NCI-H128 (cell line): ENCODE data around the gene ITPKC.
A peak's percentile ranks its signal among the peaks of the same experiment; 100 is the strongest.

Source experiments
- DNase-seq: peaks from one replicate; lab custom pipeline; 2025; ENCODE audit not compliant: unreplicated experiment; lab: John Stamatoyannopoulos, UW

Gene ITPKC

GRCh38 chr19:40739030-40739839, 22.3 kb downstream of the ITPKC start:
- no peak for DNase-seq

DNA sequence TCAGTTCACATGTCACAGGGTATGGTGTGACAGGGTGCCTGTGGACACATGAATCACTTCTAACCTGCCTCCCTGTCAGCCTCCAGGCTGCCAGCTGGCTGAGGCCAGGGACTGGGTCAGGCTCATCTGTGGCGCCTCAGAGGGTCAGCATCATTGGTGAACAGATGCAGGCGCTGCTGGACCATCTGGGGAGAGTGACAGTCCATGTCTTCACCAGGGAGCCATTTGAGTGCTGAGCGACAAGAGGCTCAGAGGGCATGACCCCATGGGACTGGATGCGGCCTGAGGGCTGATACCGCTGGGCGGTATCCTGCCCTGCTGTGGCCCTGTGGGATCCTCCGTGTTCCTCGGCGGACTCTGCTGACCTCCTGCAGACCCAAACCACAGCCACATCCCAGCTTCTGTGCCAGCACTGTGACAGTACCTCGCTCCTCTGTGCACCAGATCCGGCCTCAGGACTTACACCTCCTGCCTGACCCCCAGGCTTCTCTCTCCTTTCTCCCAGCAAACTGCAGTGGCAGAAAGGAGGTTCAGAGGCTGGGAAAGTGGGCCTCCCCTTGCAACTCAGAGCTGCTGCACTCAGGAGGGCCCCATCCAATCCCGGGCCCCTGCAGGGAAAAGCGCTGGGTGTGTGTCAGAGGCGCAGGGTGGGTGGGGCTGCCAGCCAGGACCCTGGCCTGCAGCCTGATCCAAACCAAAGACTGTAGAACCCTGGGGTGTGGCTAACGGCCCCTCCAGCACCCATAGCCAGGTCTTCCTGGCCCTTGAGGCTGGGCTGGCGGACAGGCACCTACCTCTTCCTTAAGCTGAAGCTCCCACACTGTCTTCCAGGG, 23.2 kb downstream of the ITPKC start:
- DNase-seq, result no peak

DNA sequence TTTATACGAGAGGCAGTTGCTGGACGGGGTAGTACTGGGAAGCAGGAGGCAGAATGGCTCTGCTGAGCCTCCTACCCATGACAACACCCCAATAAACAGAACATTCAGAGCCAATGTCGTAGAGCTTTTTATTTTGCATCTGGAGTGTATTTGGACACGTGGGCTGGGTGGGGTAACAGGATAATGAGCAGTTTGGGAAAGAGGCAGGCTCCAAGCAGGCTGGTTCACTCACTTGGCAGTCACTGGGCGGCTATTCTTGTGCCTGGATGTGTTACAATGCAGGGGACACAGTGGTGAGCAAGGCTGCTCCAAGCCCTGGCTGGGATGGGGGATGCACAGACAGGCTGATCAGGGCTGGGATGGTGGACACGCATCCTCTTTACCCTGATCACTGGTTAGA, 23.8 kb downstream of the ITPKC start:
- DNase-seq, result no peak

- DNase-seq, result no peak
These were observed 24.8 kb downstream of the ITPKC start for GRCh38 chr19:40741527-40742390.

DNA sequence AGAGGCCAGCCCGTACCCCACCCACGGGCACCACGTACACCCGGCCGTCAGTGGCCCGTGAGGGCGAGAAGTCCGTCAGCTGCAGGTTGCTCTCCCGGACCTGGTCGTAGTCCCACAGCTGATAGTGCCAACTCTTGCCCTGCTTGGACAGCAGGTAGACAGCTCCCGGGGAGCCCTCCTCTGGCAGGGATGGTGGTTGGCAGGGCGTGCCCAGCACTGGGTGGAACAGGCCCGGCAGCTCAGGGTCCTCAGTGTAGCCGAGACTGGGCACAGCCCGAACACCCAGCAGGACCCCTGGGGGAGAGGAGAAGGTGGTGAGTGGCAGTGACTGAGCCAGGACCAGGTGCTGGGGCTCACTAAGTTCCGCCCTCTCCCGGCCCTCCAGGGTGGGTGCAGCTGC, 25.6 kb downstream of the ITPKC start:
- no peak for DNase-seq

DNA sequence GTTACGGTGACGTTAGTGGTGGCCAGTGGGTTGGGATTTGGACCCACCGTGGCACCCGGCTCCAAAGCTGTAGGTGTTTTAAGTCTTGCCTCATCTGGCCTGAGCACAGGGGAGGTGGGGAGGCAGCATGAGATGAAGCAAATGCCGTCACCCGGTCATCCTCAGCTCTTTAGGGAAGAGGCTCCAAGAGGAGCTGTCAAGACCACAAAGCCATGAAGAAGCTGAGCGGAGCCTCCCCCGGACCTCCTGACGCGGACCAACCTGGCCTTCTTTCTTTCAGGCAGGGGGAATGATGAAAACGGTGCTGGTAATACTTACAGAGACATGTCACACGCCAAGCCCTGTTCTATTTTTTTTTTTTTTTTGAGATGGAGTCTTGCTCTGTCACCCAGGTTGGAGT, 26.0 kb downstream of the ITPKC start:
- no peak for DNase-seq

DNA sequence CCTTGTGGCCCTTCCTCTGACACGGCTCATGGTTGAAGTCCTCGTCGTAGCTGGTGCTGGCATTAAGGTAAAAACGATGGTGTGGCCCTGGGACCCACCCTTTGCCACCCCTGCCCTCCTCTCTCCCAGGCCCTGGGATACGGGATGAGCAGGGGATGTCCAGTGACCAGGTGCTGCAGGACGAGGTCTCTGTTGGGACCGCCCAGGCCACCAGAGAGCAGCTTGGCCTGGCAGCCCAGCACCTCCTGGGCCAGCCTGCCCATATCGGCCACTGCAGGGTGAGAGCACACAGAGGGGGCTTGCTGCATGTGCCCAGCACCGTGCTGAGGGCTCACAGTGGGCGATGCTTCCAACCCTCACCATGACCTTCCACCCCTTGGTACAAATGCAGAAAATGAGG, 27.0 kb downstream of the ITPKC start:
- no peak for DNase-seq

DNA sequence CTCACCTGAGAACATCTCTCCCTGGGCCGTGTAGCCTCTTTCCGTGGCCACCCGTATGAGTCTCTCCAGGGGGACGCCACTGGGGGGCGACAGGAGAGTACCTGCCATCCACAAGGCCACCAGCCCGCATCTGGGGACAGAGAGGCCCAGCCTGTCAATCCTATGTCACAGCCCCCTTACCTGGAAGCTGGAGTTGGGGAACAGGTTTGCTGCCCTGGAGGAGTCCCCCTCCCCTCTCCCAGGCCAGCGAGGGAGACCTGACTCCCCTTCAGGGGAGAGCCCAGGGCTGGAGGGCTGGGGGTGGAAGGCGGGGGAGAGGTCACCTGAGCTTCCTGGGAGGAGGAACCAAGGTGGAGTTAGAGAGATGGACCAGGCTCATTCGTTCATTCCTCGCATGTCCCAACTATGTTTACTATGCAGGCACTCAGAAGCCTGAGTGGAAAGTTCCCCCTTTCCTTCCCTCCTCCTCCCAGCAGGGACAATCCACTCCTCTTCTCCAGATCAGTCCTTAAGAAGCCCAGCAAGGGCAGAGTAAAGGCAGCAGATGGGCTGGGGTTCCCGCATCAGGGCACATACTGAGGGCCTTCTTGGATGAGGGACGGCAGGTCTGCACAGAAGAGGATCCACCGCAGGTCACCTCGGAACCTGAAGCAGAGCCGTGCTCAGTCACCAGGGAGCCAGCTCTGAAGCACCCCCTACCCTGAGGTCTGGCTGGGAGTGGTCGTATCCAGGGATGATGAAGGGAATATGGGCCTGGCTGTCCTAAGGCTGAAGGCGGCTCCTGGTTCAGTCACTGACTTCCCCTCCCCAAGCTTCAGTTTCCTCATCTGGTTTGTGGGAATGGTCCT, 27.9 kb downstream of the ITPKC start:
- no peak for DNase-seq

GRCh38 chr19:40745402-40745780, 28.5 kb downstream of the ITPKC start:
- no peak for DNase-seq

- no peak for DNase-seq
These were observed 30.6 kb downstream of the ITPKC start for GRCh38 chr19:40747536-40747935.

- DNase-seq, result peak; percentile 100
These were observed 33.4 kb downstream of the ITPKC start, which contains the start of gene ACTMAP for GRCh38 chr19:40750058-40750873. Gene ACTMAP (minus strand): TSS chr19:40750477. CDS start chr19:40749803, 674 bp downstream.

DNA sequence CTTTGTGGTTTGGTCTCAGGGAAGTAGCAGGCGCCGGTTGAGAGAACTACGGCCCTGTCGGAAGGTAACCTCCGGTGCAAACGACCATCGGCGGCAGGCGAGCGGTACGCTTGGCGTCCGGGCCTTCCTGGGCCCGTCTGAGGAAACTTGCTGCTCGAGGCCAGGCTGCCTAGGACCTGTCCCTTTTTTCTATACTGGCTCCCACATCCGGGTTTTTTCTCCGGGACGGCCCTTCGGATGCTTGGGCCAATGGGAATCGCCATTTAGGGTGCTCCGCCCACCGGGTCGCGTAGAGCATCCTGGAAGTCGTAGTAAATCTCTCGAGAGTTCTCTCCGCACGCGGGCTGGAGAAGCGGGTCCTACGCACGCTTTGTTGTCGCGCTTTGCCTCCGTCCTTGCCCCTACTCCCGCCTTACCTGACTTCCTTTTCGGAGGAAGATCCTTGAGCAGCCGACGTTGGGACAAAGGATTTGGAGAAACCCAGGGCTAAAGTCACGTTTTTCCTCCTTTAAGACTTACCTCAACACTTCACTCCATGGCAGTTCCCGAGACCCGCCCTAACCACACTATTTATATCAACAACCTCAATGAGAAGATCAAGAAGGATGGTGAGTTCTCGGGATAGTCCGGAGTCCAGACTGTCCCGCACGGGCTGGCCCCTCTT, 34.1 kb downstream of the ITPKC start, which contains the start of gene SNRPA:
Gene SNRPA, plus strand, starts transcription at position 330 of the 664 bp plus-strand sequence. Its CDS starts 206 bp downstream, at position 536.
- DNase-seq, result peak; percentile 97

GRCh38 chr19:40752257-40752781, 35.4 kb downstream of the ITPKC start:
- DNase-seq, result no peak

- no peak for DNase-seq
These were observed 37.8 kb downstream of the ITPKC start for GRCh38 chr19:40754611-40755247.

- DNase-seq, result no peak
These were observed 38.3 kb downstream of the ITPKC start for GRCh38 chr19:40755248-40755624.

GRCh38 chr19:40755791-40756190, 38.9 kb downstream of the ITPKC start:
- DNase-seq, result no peak

DNA sequence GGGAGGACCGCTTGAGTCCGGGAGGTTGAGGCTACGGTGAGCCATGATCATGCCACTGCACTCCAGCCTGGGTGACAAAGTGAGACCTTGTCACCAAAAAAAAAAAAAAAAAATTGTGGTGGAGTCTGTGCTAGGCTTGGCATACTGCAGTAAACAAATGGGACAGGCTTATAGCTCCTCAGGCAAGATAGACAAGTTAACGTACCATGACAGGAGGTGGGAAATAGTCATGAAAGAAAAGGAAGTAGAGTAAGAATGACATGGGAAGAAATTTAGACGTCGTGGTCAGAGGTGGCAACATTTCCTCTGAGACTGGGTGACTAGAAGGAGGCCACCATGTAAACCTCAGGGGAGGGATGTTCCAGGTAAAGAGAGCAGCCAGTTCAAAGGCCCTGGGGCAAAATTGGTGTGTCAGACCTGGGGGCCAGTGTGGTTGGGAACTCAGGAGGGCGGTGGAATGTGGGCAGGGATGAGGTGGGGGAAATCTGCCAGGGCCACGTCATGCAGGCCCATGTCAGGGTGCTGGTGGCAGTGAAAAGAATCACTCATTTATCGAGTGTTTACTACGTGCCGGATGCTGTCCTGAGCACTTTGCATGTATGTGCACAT, 39.7 kb downstream of the ITPKC start:
- no peak for DNase-seq

DNA sequence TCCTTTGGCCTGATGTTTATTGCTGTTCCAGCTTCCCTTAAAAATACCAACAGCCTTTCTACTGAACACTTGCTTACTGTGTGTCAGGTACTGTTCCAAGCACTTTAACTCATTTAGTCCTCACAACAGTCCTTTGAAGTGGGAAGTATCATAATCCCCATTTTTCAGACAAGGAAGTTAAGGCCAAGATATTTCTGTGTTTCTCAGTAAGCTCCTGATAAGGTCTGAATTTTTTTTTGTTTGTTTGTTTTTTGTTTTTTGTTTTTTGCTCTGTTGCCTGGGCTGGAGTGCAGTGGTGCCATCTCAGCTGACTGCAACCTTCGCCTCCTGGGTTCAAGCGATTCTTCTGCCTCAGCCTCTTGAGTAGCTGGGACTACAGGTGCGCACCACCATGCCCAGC, 41.6 kb downstream of the ITPKC start:
- no peak for DNase-seq
